ENCODE results near the gene KRT80. TPM values are rescaled to one million over a fixed set of nuclear protein-coding genes. Genes with fewer than 3 reads are reported as not detected.

Gene KRT80
- total and polyA plus RNA-seq, 8 donors, result 4.8 to 18.3 (median 8.6) TPM

DNA sequence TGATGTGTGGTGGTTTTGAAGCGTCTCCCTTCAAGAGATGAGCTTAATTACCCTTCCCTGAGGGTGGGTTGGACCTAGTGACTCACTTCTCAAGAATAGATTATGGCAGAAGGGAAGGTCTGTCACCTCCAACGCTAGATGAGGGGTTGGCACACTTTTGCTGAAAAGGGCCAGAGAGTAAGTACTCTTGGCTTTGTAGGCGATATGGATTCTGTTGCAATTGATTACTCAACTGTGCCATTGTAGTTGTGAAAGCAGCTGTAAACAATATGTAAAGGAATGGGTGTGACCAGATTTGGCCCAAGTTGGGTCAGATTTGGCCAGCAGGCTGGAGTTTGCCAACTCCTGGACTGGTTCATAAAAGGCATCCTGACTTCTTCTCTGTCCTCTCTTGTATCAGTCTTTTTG, 59.1 kb downstream of the KRT80 start:
- DNase-seq (peak in 2 of 6 donors; percentile 3 to 4), ATAC-seq (no peak), FAIRE-seq (no peak)
- Histone ChIP-seq H3K36me3 (no peaks in the 10 kb centered on the region), H3K27me3 (no peaks in the 10 kb centered on the region), H3K4me1 (no peaks in the 10 kb centered on the region), H3K27ac (no peak overlapping the region), H3K4me3 (no peak overlapping the region), H3K9me3 (no peaks in the 10 kb centered on the region)
- intact Hi-C loops (cut with DNase I), result no loop called here
- no peak for TF ChIP-seq CTCF (IDR thresholded peaks at IDR 0.05)
- 81 to 86% methylated on average over 3 of the region's 3 CpGs for WGBS, 2 donors

DNA sequence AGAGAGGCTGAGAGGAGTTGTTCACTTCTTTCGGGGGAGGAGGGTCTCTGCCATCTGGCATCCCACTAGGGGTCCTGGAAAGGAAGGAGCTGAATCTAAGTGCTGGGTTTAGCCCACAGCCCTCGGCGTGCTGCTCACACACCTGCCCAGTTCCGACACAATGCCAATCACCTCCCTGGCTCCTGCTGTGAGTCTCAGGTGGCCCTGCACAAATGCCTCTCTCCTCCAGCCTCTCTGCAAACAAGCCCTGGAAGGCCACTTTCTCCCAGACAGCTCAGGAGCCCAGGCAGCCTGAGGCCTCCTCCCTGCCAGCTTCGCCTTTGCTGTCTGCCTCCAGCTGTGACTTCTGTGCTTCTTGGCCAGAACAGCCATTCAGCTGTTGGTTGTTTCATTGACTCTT, 61.1 kb downstream of the KRT80 start:
- Histone ChIP-seq H3K27me3 (no peaks in the 10 kb centered on the region), H3K27ac (no peak overlapping the region), H3K36me3 (no peaks in the 10 kb centered on the region), H3K9me3 (no peaks in the 10 kb centered on the region), H3K4me3 (no peak overlapping the region), H3K4me1 (no peaks in the 10 kb centered on the region)
- ATAC-seq (no peak), FAIRE-seq (no peak), DNase-seq (peak in 1 of 6 donors; percentile 36)
- TF ChIP-seq CTCF (IDR thresholded peaks at IDR 0.05), result no peak
- intact Hi-C loops (cut with DNase I), result no loop called here
- WGBS, 2 donors, result 77 to 83% methylated on average over 5 of the region's 5 CpGs

DNA sequence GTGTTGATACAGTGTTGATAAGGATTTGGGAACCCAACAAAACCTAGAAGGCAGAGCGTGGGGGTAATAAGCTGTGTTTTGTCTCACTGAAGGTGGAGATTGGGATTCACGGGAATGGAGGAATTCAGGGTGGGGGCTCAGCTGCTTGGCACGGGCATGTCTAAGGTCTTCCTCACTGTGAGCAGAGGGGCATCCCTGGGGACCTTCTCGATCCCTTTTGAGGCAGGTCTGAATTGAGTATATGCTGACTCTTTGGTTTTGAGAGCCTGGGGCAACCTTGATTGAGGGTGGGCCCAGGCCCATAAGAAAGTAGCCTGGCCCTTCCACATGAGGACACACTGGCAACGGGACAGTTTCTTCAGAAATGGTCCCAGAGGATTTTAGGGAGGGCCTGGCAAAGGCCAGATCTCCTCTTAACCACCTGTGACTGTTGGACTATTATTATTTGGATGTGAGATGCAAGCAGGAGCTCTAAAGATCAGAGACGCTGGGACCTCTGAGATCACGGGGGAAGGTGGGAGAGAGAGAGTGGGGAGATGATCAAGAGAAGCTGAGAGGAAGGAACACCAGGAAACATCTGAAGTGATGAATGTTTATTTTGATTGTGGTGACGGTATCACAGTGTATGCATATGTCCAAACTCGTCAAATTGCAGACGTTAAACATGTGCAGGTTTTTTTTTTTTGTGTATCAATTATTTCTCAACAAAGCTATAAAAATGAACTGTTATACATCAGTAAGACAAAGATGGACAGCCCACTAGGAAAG, 63.9 kb downstream of the KRT80 start:
- Histone ChIP-seq H3K4me3 (no peak overlapping the region), H3K4me1 (no peaks in the 10 kb centered on the region), H3K27ac (no peak overlapping the region), H3K27me3 (no peaks in the 10 kb centered on the region), H3K9me3 (no peaks in the 10 kb centered on the region), H3K36me3 (no peaks in the 10 kb centered on the region)
- whole genome bisulfite sequencing, 2 donors, result 62 to 69% methylated on average over 10 of the region's 10 CpGs
- intact Hi-C loops (cut with DNase I), result no loop called here
- ATAC-seq (no peak), FAIRE-seq (no peak), DNase-seq (peak in 1 of 6 donors; percentile 8)
- TF ChIP-seq CTCF (IDR thresholded peaks at IDR 0.05), result no peak

DNA sequence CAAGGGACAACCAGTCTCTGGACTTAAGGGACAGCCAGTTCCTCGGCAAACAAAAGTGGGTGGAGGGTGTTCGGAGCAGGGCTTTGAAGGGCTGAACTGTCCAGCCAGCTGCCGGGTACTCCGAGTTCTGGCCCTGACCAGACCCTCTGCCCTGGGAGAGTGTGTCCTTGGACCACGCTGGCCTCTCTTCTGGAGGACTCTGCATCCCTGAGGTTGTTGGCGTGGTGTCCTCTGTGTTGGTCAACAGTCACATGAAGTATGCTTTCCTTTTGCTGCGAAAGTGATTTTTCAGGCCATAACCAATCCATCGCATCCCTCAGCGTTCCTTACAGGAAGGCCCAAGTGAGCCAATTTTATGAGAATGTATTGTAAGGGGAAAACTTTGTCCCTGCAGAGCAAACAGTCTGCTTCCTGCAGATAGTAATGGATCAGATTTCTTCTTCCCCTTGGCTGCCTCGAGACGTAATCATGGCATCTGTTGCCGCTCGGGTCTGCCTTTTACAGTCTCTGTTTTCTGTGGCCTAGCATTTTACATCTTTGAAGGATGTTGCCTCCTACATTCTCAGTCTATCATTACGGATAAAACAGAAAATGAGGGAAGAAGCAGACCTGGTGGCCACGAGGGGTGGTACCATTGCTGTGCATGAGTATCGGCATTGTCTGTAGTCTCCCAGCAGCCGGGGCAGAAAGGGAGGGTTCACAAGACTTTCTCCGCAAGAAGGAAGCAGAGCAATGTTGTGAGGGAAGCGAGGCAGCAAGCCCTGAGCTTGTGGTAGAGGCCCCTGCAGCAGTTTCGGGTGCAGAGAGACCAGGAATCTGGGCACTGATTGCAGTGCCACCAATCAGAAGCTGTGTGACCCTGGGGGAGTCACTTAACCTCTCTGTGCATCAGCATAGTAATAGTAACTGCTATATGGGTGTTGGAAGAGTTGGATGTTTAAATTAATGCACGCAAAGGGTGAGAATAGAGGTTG, 64.9 kb downstream of the KRT80 start:
- no peak overlapping the region for H3K4me3 ChIP-seq
- no peak for FAIRE-seq
- no peak for TF ChIP-seq CTCF (IDR thresholded peaks at IDR 0.05)
- no peaks in the 10 kb centered on the region for H3K4me1 ChIP-seq
- intact Hi-C loops (cut with DNase I), result no loop called here
- H3K27ac ChIP-seq, result no peak overlapping the region
- H3K9me3 ChIP-seq, result no peaks in the 10 kb centered on the region
- peak in 1 of 6 donors; percentile 30 for DNase-seq
- no peaks in the 10 kb centered on the region for H3K36me3 ChIP-seq
- ATAC-seq, result no peak
- no peaks in the 10 kb centered on the region for H3K27me3 ChIP-seq
- 64 to 70% methylated on average over 21 of the region's 21 CpGs for WGBS, 2 donors

Data from pancreas (tissue), 10 donors.